GM20000 (cell line): ENCODE measurements around the gene RAB3IL1.

ENCODE experiments used
- DNase-seq: peaks from one replicate; pipeline ENCODE4 v3.0.0; 2012; ENCODE audit warnings: low spot score
- CTCF ChIP-seq: IDR thresholded peaks from 2 replicates; pipeline ENCODE4 v1.5.1; 2012; ENCODE audit warnings: mild to moderate bottlenecking, control low read depth; ENCODE audit errors: extremely low read depth, missing control alignments

RAB3IL1 gene

GRCh38 chr11:61910187-61911127, 6.9 kb downstream of the RAB3IL1 start:
- DNase-seq: no peak
- no peak for TF ChIP-seq CTCF

GRCh38 chr11:61908730-61909316, 8.5 kb downstream of the RAB3IL1 start:
- TF ChIP-seq CTCF: no peak
- DNase-seq: no peak

GRCh38 chr11:61907871-61908729, 9.3 kb downstream of the RAB3IL1 start:
- no peak for DNase-seq
- no peak for TF ChIP-seq CTCF

GRCh38 chr11:61907282-61907681, 10.1 kb downstream of the RAB3IL1 start:
- TF ChIP-seq CTCF: no peak
- no peak for DNase-seq

- no peak for TF ChIP-seq CTCF
- no peak for DNase-seq
Measured at GRCh38 chr11:61906522-61906909, 10.8 kb downstream of the RAB3IL1 start.

- no peak for TF ChIP-seq CTCF
- DNase-seq: no peak
Measured at GRCh38 chr11:61905801-61906521, 11.4 kb downstream of the RAB3IL1 start.
